A549 (cell line): ENCODE measurements around the gene RDH12. TPM values are rescaled to one million over a fixed set of nuclear protein-coding genes. Genes with fewer than 3 reads are reported as not detected.

Source experiments
- ATAC-seq, 2 experiments: fragments of 200-7000 bp in 1 of 2; fragments of >200 bp in 1 of 2; cut with Nextera tagmentation in 1 of 2; cut with Tn5 transposase in 1 of 2; 3 replicates each; pipeline versions ENCODE4 v1.8.0 to v1.9.1; 2018 to 2020; ENCODE audit warnings: mild to moderate bottlenecking in 1 of 2, moderate library complexity in 1 of 2
- CTCF ChIA-PET: fragments of 300-600 bp; sonication (Branson Sonifier 250); formaldehyde crosslinking; extraction: SDS; loops from one replicate; lab custom pipeline; 2021; ENCODE audit warnings: antibody characterized with exemption, inconsistent platforms; lab: Yijun Ruan, JAX
- POLR2A ChIA-PET: fragments of 350-600 bp; formaldehyde crosslinking; extraction: SDS; loops from one replicate; lab custom pipeline; 2021; ENCODE audit warnings: antibody characterized with exemption, inconsistent platforms; lab: Yijun Ruan, JAX
- DNase-seq, 2 experiments: peaks; one replicate each; pipeline versions ENCODE4 v3.0.0 to v3.0.0-alpha.2; 2011 to 2016; ENCODE audit warnings: low read depth in 1 of 2, low spot score in 1 of 2
- FAIRE-seq: peaks from 2 replicates; lab custom pipeline; 2011; peaks lifted over from hg19 to GRCh38; lab: Jason Lieb, UNC
- H3K27ac ChIP-seq, 2 experiments: fragments of >200 bp; sonication (Bioruptor Twin); formaldehyde crosslinking; 3 replicates each; pipeline ENCODE4 v1.5.1; 2016 to 2017
- H3K4me1 ChIP-seq: fragments of >200 bp; sonication (Bioruptor Twin); formaldehyde crosslinking; 3 replicates; pipeline ENCODE4 v1.6.1; 2016
- H3K4me2 ChIP-seq: fragments of >200 bp; sonication (Bioruptor Twin); formaldehyde crosslinking; 3 replicates; pipeline ENCODE4 v1.6.1; 2016
- H3K4me3 ChIP-seq: fragments of >200 bp; sonication (Bioruptor Twin); formaldehyde crosslinking; 3 replicates; pipeline ENCODE4 v1.5.1; 2016
- H3K9me3 ChIP-seq: fragments of >200 bp; sonication (Bioruptor Twin); formaldehyde crosslinking; 3 replicates; pipeline ENCODE4 v1.6.1; 2016
- ATOH8 ChIP-seq: fragments of 250-450 bp; sonication (Bioruptor Pico); IDR thresholded peaks from 2 replicates; pipeline ENCODE4 v1.5.0; 2020; ENCODE audit warnings: low read depth, mild to moderate bottlenecking, moderate library complexity
- CBX8 ChIP-seq: fragments of 200-600 bp; sonication (generic); IDR thresholded peaks from 2 replicates; pipeline ENCODE4 v1.6.1; 2016
- CHD4 ChIP-seq: fragments of 200-600 bp; sonication (generic); IDR thresholded peaks from 2 replicates; pipeline ENCODE4 v1.6.1; 2016; ENCODE audit warnings: antibody characterized with exemption, mild to moderate bottlenecking, borderline replicate concordance
- EHF ChIP-seq: fragments of 250-450 bp; sonication (Bioruptor Pico); IDR thresholded peaks from 2 replicates; pipeline ENCODE4 v1.5.0; 2020; ENCODE audit warnings: mild to moderate bottlenecking
- EHMT2 ChIP-seq: fragments of 200-600 bp; sonication (generic); IDR thresholded peaks from 2 replicates; pipeline ENCODE4 v1.6.1; 2016; ENCODE audit warnings: antibody characterized with exemption, low read depth, mild to moderate bottlenecking, moderate library complexity
- HDAC2 ChIP-seq: fragments of 200-600 bp; sonication (generic); IDR thresholded peaks from 2 replicates; pipeline ENCODE4 v1.6.1; 2016
- HES2 ChIP-seq: fragments of >200 bp; sonication (Bioruptor Twin); formaldehyde crosslinking; IDR thresholded peaks from 2 replicates; pipeline ENCODE4 v1.6.1; 2016
- HEYL ChIP-seq: fragments of 250-450 bp; sonication (Bioruptor Pico); IDR thresholded peaks from 2 replicates; pipeline ENCODE4 v1.8.0; 2021; ENCODE audit warnings: mild to moderate bottlenecking, moderate library complexity
- HOXB13 ChIP-seq: fragments of 250-450 bp; sonication (Bioruptor Pico); IDR thresholded peaks from 2 replicates; pipeline ENCODE4 v1.5.0; 2020; ENCODE audit warnings: low read depth, mild to moderate bottlenecking, moderate library complexity
- HOXB5 ChIP-seq: fragments of 250-450 bp; sonication (Bioruptor Pico); IDR thresholded peaks from 2 replicates; pipeline ENCODE4 v1.5.0; 2020; ENCODE audit warnings: mild to moderate bottlenecking, moderate library complexity
- JUN ChIP-seq, 2 experiments: fragments of >200 bp; sonication (Bioruptor Twin); formaldehyde crosslinking; IDR thresholded peaks; 2 replicates in 1 of 2; 3 replicates in 1 of 2; pipeline ENCODE4 v1.6.1; 2016 to 2017
- JUNB ChIP-seq: fragments of >200 bp; sonication (Bioruptor Twin); formaldehyde crosslinking; IDR thresholded peaks from 2 replicates; pipeline ENCODE4 v1.6.1; 2016
- KDM5A ChIP-seq: fragments of 200-600 bp; sonication (generic); IDR thresholded peaks from 2 replicates; pipeline ENCODE4 v1.6.1; 2016; ENCODE audit warnings: antibody characterized with exemption, mild to moderate bottlenecking
- MAFK ChIP-seq: fragments of 450-650 bp; IDR thresholded peaks from 2 replicates; pipeline ENCODE4 v1.6.1; 2014; ENCODE audit not compliant: partially characterized antibody
- NFE2L2 ChIP-seq: fragments of 150-350 bp; conservative IDR thresholded peaks from 2 replicates; pipeline ENCODE4 v1.6.1; 2014; ENCODE audit warnings: low read length
- NPAS2 ChIP-seq: fragments of 250-450 bp; sonication (Bioruptor Pico); IDR thresholded peaks from 2 replicates; pipeline ENCODE4 v1.8.0; 2022; ENCODE audit warnings: mild to moderate bottlenecking, moderate library complexity, borderline replicate concordance
- POLR2A ChIP-seq: IDR thresholded peaks from 2 replicates; pipeline ENCODE4 v1.6.1; 2012; ENCODE audit warnings: mild to moderate bottlenecking, low read length
- POLR2AphosphoS2 ChIP-seq: conservative IDR thresholded peaks from 2 replicates; pipeline ENCODE4 v1.6.1; 2012; ENCODE audit warnings: low read length, improper control_type of control experiment, inconsistent platforms
- RAD21 ChIP-seq, 2 experiments: fragments of >200 bp in 1 of 2; sonication (Bioruptor Twin) in 1 of 2; formaldehyde crosslinking in 1 of 2; IDR thresholded peaks in 1 of 2; conservative IDR thresholded peaks in 1 of 2; 2 replicates in 1 of 2; 3 replicates in 1 of 2; pipeline ENCODE4 v1.6.1; 2012 to 2018; ENCODE audit warnings: inconsistent platforms in 1 of 2
- RARB ChIP-seq: fragments of 250-450 bp; sonication (Bioruptor Pico); IDR thresholded peaks from 2 replicates; pipeline ENCODE4 v1.8.0; 2021; ENCODE audit warnings: mild to moderate bottlenecking, moderate library complexity
- RFX5 ChIP-seq: fragments of 450-650 bp; IDR thresholded peaks from 2 replicates; pipeline ENCODE4 v1.7.1; 2014; ENCODE audit warnings: antibody characterized with exemption, mild to moderate bottlenecking, moderate library complexity
- RNF2 ChIP-seq: fragments of 200-600 bp; sonication (generic); IDR thresholded peaks from 2 replicates; pipeline ENCODE4 v1.6.1; 2016; ENCODE audit warnings: low read depth, mild to moderate bottlenecking, antibody characterized with exemption, moderate library complexity, borderline replicate concordance
- SREBF2 ChIP-seq: fragments of 450-650 bp; IDR thresholded peaks from 2 replicates; pipeline ENCODE4 v1.6.1; 2014; ENCODE audit warnings: mild to moderate bottlenecking, moderate library complexity
- TP53 ChIP-seq: fragments of 250-450 bp; sonication (Bioruptor Pico); IDR thresholded peaks from 2 replicates; pipeline ENCODE4 v1.5.0; 2021; ENCODE audit warnings: mild to moderate bottlenecking, moderate library complexity
- ZNF302 ChIP-seq: fragments of 250-450 bp; sonication (Bioruptor Pico); IDR thresholded peaks from 2 replicates; pipeline ENCODE4 v1.9.0; 2021; ENCODE audit warnings: inconsistent platforms, mild to moderate bottlenecking, moderate library complexity
- WGBS: methylation state at CpG from one replicate; pipeline ENCODE4 v1.1.6; 2017; ENCODE audit errors: missing lambda C conversion rate; 5-methylcytosine and 5-hydroxymethylcytosine counted together
- polyA plus RNA-seq, 4 experiments: library from polyadenylated mRNA; depleted of rRNA in 3 of 4; stranded (reverse); fragments of >200 nt; fragmentation: RNase III in 1 of 4; extraction: RNeasy Plus Mini Kit Qiagen cat#74134 plus additional on column Dnase treatment in 1 of 4; gene quantifications; 2 replicates in 3 of 4; 3 replicates in 1 of 4; pipeline ENCODE4 v1.2.3, GENCODE V29; 2011 to 2017
- TF ChIP-seq, protein P1 (sequence below): IDR thresholded peaks from 2 replicates; pipeline ENCODE4 v1.6.1; 2012
- TF ChIP-seq, protein P2 (sequence below): fragments of >200 bp; sonication (Bioruptor Twin); formaldehyde crosslinking; IDR thresholded peaks from 3 replicates; pipeline ENCODE4 v1.5.1; 2016
- TF ChIP-seq, protein P3 (sequence below): IDR thresholded peaks from 2 replicates; pipeline ENCODE4 v1.6.1; 2012

RDH12 gene
- polyA plus RNA-seq, 2 of the 4 experiments (the other 2 are of a cell fraction), result 0.12 to 0.14 TPM

DNA sequence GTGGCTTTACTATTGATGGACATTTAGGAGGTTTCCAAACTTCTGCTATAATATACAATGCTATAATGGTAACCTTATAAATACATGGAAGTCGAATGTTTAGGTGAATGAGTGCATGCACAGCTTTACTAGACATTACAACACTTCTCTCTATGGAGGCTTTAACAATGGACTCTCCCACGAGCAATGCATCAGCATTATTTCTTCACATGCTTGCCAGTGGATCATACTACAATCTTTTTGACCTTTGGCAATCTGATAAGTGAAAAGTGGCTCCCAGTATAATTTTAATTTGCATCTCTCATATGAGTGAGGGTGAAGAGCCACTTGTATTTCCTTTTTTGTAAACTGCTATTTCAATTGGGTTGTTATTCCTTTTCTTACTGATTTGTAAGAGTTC lies 18.2 kb downstream of the RDH12 start (continued):
- TF ChIP-seq, protein P1, sequence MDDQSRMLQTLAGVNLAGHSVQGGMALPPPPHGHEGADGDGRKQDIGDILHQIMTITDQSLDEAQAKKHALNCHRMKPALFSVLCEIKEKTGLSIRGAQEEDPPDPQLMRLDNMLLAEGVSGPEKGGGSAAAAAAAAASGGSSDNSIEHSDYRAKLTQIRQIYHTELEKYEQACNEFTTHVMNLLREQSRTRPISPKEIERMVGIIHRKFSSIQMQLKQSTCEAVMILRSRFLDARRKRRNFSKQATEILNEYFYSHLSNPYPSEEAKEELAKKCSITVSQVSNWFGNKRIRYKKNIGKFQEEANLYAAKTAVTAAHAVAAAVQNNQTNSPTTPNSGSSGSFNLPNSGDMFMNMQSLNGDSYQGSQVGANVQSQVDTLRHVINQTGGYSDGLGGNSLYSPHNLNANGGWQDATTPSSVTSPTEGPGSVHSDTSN, result no peak
- TF ChIP-seq HOXB13 (CRISPR knock-in tag), result no peak
- no peak for TF ChIP-seq EHF (CRISPR knock-in tag)
- TF ChIP-seq ZNF302 (CRISPR knock-in tag), result no peak
- no peak for TF ChIP-seq HES2
- TF ChIP-seq HEYL (CRISPR knock-in tag), result no peak
- TF ChIP-seq RNF2, result no peak
- TF ChIP-seq TP53 (CRISPR knock-in tag), result no peak
- TF ChIP-seq CHD4, result no peak

DNA sequence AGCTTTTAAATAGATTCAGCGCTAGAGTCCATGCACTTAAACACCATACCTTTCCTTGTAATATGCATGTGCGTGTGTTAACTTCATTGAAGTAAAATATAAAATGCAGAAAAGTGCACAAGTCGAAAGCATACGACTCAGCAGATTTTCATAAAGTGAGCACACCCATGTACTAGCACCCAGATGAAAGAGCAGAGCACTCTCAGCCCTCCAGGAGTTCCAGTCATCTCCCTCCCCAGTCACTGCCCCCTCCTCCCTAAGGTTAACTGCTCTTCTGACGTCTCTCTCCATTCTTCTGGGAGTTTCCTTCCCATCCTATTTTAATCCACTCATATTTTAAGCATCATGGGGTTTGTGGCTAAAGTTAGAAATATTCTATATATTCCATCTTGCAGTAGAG lies 20.2 kb downstream of the RDH12 start:
- CTCF ChIA-PET, result interaction anchor here (1.0 to 6.7 kb wide), 3 partner anchors 9 to 138 kb away, joined by 3 to 44 read pairs (median 3); no protein-coding TSS in a partner anchor
- Histone ChIP-seq H3K4me3 (no peak overlapping the region), H3K9me3 (peaks cover 1% of the 10 kb centered on the region; the same call in 1 of the 3 replicates), H3K4me2 (no peak overlapping the region), H3K4me1 (0 out of 3 replicates have a peak, but pooled peaks cover 4% of the 10 kb centered on the region), H3K27ac (no peak overlapping the region)
- no peak for DNase-seq
- peak; percentile 90 for TF ChIP-seq MAFK
- TF ChIP-seq ATOH8 (CRISPR knock-in tag), result no peak
- TF ChIP-seq KDM5A, result no peak
- no peak for FAIRE-seq
- WGBS, result 77% methylated on average over 5 of the region's 5 CpGs
- POLR2A ChIA-PET, result interaction anchor here (1.6 kb wide), 1 partner anchor 26 kb away, joined by 5 read pairs; the partner anchor contains the start of gene RDH11
- no peak for ATAC-seq

- Histone ChIP-seq H3K4me2 (no peak overlapping the region), H3K4me1 (0 out of 3 replicates have a peak, but pooled peaks cover 4% of the 10 kb centered on the region), H3K4me3 (no peak overlapping the region), H3K9me3 (peaks cover 3% of the 10 kb centered on the region; the same call in 1 of the 3 replicates), H3K27ac (no peak overlapping the region)
- ChIA-PET POLR2A (interaction anchor here (1.6 kb wide), 1 partner anchor 27 kb away, joined by 5 read pairs; the partner anchor contains the start of gene RDH11), CTCF (interaction anchor here (0.8 to 6.7 kb wide), 3 partner anchors 9 to 138 kb away, joined by 3 to 44 read pairs (median 3); no protein-coding TSS in a partner anchor)
- ATAC-seq, result peak in 1 of 2 experiments; percentile 78; a peak in 3 of 6 replicates
- WGBS, result 54% methylated on average over 3 of the region's 3 CpGs
- no peak for DNase-seq
- no peak for FAIRE-seq
- no peak for TF ChIP-seq RNF2
- no peak for TF ChIP-seq JUNB
- no peak for TF ChIP-seq CBX8
- no peak for TF ChIP-seq TP53 (CRISPR knock-in tag)
- no peak for TF ChIP-seq POLR2A
Observed at GRCh38 chr14:67722293-67722692, 20.6 kb downstream of the RDH12 start.

GRCh38 chr14:67725171-67725570 lies 23.5 kb downstream of the RDH12 start:
- FAIRE-seq (no peak), ATAC-seq (no peak)
- TF ChIP-seq JUN (IDR thresholded peaks at IDR 0.05) (no peak), CBX8 (no peak), NPAS2 (no peak), HDAC2 (no peak), HES2 (no peak), EHF (CRISPR knock-in tag) (no peak), NFE2L2 (no peak), HEYL (CRISPR knock-in tag) (no peak), EHMT2 (no peak), RFX5 (no peak), SREBF2 (no peak), HOXB5 (CRISPR knock-in tag) (no peak), RAD21 (conservative IDR thresholded peaks at IDR 0.05 in 1 of 2, IDR thresholded peaks at IDR 0.05 in 1 of 2) (no peak), POLR2AphosphoS2 (no peak), RARB (CRISPR knock-in tag) (no peak)
- TF ChIP-seq, protein P2, sequence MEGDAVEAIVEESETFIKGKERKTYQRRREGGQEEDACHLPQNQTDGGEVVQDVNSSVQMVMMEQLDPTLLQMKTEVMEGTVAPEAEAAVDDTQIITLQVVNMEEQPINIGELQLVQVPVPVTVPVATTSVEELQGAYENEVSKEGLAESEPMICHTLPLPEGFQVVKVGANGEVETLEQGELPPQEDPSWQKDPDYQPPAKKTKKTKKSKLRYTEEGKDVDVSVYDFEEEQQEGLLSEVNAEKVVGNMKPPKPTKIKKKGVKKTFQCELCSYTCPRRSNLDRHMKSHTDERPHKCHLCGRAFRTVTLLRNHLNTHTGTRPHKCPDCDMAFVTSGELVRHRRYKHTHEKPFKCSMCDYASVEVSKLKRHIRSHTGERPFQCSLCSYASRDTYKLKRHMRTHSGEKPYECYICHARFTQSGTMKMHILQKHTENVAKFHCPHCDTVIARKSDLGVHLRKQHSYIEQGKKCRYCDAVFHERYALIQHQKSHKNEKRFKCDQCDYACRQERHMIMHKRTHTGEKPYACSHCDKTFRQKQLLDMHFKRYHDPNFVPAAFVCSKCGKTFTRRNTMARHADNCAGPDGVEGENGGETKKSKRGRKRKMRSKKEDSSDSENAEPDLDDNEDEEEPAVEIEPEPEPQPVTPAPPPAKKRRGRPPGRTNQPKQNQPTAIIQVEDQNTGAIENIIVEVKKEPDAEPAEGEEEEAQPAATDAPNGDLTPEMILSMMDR, result no peak
- TF ChIP-seq, protein P3, sequence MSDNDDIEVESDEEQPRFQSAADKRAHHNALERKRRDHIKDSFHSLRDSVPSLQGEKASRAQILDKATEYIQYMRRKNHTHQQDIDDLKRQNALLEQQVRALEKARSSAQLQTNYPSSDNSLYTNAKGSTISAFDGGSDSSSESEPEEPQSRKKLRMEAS, result no peak

More at GRCh38 chr14:67725171-67725570, 23.5 kb downstream of the RDH12 start:
- Histone ChIP-seq H3K4me3 (no peak overlapping the region), H3K4me2 (no peak overlapping the region), H3K27ac (no peak overlapping the region), H3K4me1 (no peaks in the 10 kb centered on the region), H3K9me3 (peaks cover 3% of the 10 kb centered on the region; the same call in 1 of the 3 replicates)
- DNase-seq, result no peak
- 66% methylated on average over 5 of the region's 5 CpGs for WGBS
- ChIA-PET POLR2A (no interaction called here), CTCF (interaction anchor here (1.1 kb wide), 1 partner anchor 155 kb away, joined by 3 read pairs; no protein-coding TSS in a partner anchor)
